ENCODE results near the gene HTRA1. TPM values are rescaled to one million over a fixed set of nuclear protein-coding genes. Genes with fewer than 3 reads are reported as not detected.

Gene HTRA1
- total RNA-seq, 4 donors from 2014 or later: 71.0 to 113 (median 84.1) TPM

GRCh38 chr10:122426829-122427228 lies 34.5 kb upstream of the HTRA1 start:
- intact Hi-C loops (cut with DNase I; ENCODE audit: low total_unique reads): loop anchor here (10.0 kb wide), 1 partner anchor 138 kb away; the partner anchor contains the start of gene DMBT1
- WGBS, 2 donors: 89 to 95% methylated on average over 6 of the region's 6 CpGs
- TF ChIP-seq, protein P1, sequence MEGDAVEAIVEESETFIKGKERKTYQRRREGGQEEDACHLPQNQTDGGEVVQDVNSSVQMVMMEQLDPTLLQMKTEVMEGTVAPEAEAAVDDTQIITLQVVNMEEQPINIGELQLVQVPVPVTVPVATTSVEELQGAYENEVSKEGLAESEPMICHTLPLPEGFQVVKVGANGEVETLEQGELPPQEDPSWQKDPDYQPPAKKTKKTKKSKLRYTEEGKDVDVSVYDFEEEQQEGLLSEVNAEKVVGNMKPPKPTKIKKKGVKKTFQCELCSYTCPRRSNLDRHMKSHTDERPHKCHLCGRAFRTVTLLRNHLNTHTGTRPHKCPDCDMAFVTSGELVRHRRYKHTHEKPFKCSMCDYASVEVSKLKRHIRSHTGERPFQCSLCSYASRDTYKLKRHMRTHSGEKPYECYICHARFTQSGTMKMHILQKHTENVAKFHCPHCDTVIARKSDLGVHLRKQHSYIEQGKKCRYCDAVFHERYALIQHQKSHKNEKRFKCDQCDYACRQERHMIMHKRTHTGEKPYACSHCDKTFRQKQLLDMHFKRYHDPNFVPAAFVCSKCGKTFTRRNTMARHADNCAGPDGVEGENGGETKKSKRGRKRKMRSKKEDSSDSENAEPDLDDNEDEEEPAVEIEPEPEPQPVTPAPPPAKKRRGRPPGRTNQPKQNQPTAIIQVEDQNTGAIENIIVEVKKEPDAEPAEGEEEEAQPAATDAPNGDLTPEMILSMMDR (IDR thresholded peaks at IDR 0.05): no peak
- TF ChIP-seq POLR2A (IDR thresholded peaks at IDR 0.05): no peak
- H3K4me3 ChIP-seq (ENCODE audit: low read depth, poor library complexity, severe bottlenecking): no peak overlapping the region
- DNase-seq (ENCODE audit: low spot score in 2 of 2): no peak

- no peak for DNase-seq (ENCODE audit: low spot score in 2 of 2)
- WGBS, 2 donors: 73 to 77% methylated on average over 2 of the region's 2 CpGs
- no peak overlapping the region for H3K4me3 ChIP-seq (ENCODE audit: low read depth, poor library complexity, severe bottlenecking)
- TF ChIP-seq POLR2A (IDR thresholded peaks at IDR 0.05): no peak
- TF ChIP-seq, protein P1 (IDR thresholded peaks at IDR 0.05): no peak
- intact Hi-C loops (cut with DNase I; ENCODE audit: low total_unique reads): loop anchor here (10.0 kb wide), 1 partner anchor 138 kb away; the partner anchor contains the start of gene DMBT1
These were observed 34.1 kb upstream of the HTRA1 start for GRCh38 chr10:122427280-122427679.

DNA sequence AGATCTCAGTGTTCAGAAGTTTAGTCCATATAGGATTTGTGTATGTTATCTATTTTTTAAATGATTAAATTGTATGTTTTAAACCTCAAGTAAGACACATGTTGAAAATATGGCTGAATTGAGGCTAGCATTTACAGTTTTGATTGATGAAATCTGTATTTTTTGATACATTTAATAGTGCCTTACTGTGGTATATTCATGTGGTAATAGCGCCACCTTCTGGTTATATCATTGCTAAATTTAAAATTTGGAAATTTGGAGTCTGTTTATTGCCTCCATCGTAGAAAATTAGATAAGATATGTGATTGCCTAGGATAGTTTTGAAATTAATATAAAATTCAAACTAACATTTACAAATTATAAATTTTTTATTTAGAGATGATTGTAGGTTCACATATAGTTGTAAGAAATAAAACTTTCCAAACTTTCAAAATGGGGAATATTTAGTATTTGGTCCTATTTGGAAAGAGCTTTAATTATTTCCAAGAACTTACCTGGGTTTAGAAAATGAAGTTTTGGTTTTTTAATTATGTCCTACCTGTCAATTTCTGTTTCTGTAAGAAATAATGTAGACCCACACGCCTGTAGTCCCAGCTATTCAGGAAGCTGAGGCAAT lies 26.0 kb upstream of the HTRA1 start:
- intact Hi-C loops (cut with DNase I; ENCODE audit: low total_unique reads): loop anchor here (5.0 kb wide), 1 partner anchor 138 kb away; no protein-coding TSS in a partner anchor
- no peak for DNase-seq (ENCODE audit: low spot score in 2 of 2)
- H3K4me3 ChIP-seq (ENCODE audit: low read depth, poor library complexity, severe bottlenecking): no peak overlapping the region
- 31 to 34% methylated on average over 3 of the region's 3 CpGs for WGBS, 2 donors
- no peak for TF ChIP-seq POLR2A (IDR thresholded peaks at IDR 0.05)
- TF ChIP-seq, protein P1 (IDR thresholded peaks at IDR 0.05): no peak

- no peak for DNase-seq (ENCODE audit: low spot score in 2 of 2)
- TF ChIP-seq POLR2A (IDR thresholded peaks at IDR 0.05): no peak
- TF ChIP-seq, protein P1 (IDR thresholded peaks at IDR 0.05): no peak
- intact Hi-C loops (cut with DNase I; ENCODE audit: low total_unique reads): no loop called here
- no peak overlapping the region for H3K4me3 ChIP-seq (ENCODE audit: low read depth, poor library complexity, severe bottlenecking)
- WGBS, 2 donors: 75 to 83% methylated on average over 7 of the region's 7 CpGs
These were observed 19.4 kb upstream of the HTRA1 start for GRCh38 chr10:122441961-122442360.

DNA sequence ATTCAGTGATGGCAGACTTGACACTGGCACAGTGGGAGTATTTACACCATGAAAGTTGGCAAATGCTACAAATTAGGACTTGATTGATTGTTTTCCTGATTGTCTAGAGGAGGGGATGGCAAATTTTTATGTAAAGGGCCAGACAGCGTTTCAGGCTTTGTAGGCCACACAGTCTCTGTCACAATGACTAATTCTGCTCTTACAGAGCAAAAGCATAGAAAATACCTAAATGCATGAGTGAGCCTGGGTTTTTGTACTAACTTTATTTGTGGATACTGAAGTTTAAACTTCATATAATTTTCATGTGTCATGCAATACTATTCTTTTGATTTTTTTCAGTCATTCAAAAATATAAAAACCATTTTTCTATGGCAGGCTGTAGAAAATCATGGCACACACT lies 15.9 kb upstream of the HTRA1 start:
- 82 to 98% methylated on average over 1 of the region's 1 CpG for WGBS, 2 donors
- H3K4me3 ChIP-seq (ENCODE audit: low read depth, poor library complexity, severe bottlenecking): no peak overlapping the region
- DNase-seq (ENCODE audit: low spot score in 2 of 2): no peak
- intact Hi-C loops (cut with DNase I; ENCODE audit: low total_unique reads): no loop called here
- TF ChIP-seq, protein P1 (IDR thresholded peaks at IDR 0.05): no peak
- TF ChIP-seq POLR2A (IDR thresholded peaks at IDR 0.05): no peak

DNA sequence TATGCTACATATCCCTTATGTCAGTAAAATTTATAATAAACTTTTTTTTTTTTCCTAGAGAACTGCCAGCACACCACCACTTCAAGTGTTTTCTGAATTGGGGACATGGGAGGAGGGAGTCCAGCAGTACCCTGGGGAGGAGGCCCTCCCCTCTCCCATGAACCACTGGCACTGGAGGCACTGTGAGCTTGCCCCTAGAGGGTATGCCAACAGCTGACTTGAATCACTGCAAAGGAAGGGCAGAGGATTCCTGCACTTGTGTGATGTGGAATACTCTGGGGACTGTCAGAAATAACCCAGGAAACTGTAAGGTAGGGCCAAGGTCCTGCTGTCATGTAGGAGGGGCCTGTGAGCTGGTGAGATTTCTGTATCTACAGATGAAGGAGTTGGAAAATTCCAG lies 15.4 kb upstream of the HTRA1 start:
- no peak for TF ChIP-seq POLR2A (IDR thresholded peaks at IDR 0.05)
- TF ChIP-seq, protein P1 (IDR thresholded peaks at IDR 0.05): no peak
- H3K4me3 ChIP-seq (ENCODE audit: low read depth, poor library complexity, severe bottlenecking): no peak overlapping the region
- intact Hi-C loops (cut with DNase I; ENCODE audit: low total_unique reads): no loop called here
- DNase-seq (ENCODE audit: low spot score in 2 of 2): no peak

Measured in lower leg skin (tissue), 4 donors.